Kidney epithelial cell (primary cell): Measurements from ENCODE around the gene PACSIN2. TPM values are rescaled to one million over a fixed set of nuclear protein-coding genes. Genes with fewer than 3 reads are reported as not detected.

Source experiments
- DNase-seq: peaks from one replicate; pipeline ENCODE4 v3.0.0-alpha.2; 2010; ENCODE audit warnings: low read depth
- H3K27me3 ChIP-seq: 2 replicates; pipeline ENCODE4 v1.6.0; 2011; ENCODE audit warnings: low read length; ENCODE audit not compliant: control insufficient read depth, insufficient read depth
- H3K36me3 ChIP-seq: 2 replicates; pipeline ENCODE4 v1.5.1; 2011; ENCODE audit warnings: low read length; ENCODE audit not compliant: control insufficient read depth, insufficient read depth
- H3K4me3 ChIP-seq: 2 replicates; pipeline ENCODE4 v1.5.1; 2011; ENCODE audit warnings: low read depth, mild to moderate bottlenecking, control low read depth, low read length
- CTCF ChIP-seq: IDR thresholded peaks from 2 replicates; pipeline ENCODE4 v1.5.1; 2011; ENCODE audit warnings: mild to moderate bottlenecking, moderate library complexity, low read length, control low read depth, inconsistent platforms; ENCODE audit not compliant: insufficient read depth, poor library complexity, severe bottlenecking
- total RNA-seq: library from RNA; depleted of rRNA; stranded (reverse); fragments of >200 nt; gene quantifications from 2 replicates; pipeline ENCODE4 v1.2.3, GENCODE V29; 2015

The PACSIN2 gene
- total RNA-seq, 1 donor from 2014 or later: 62.9 TPM

- H3K36me3 ChIP-seq: no peaks in the 10 kb centered on the region
- no peak for DNase-seq
- no peak for TF ChIP-seq CTCF
- no peaks in the 10 kb centered on the region for H3K27me3 ChIP-seq
- H3K4me3 ChIP-seq: no peak overlapping the region
Observed at GRCh38 chr22:42992092-42992491, 22.9 kb downstream of the PACSIN2 start.

DNA sequence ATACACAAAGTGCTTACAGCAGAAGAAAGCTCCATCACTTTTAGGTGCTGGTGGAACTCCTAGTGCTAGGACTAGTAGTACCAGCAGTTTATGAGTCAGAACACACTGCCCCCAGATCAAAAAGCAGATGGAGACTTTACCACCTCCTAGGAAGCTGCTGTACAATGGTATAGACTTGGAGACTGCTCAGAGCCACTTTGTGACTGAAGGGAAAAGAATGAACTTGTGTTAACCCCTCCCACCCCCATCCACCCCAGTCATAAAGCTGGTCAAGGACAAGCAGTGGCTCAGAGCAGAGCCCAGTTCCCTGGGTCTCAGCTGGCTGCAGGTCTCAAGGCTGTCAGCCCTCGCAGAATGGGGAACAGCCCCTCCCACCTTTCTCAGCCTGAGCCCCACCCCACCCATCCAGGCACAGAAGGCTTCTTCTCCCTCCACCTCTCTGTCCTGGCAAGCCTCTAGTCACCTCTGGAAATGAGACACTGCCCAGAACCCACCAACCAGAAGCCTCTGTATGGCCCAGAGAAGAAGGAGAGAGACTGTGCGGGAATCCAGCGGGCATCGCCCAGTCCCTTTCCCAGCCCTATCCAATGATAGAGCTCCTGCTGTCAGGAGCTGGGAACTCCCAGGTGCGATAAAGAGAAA, 23.8 kb downstream of the PACSIN2 start:
- Histone ChIP-seq H3K36me3 (no peaks in the 10 kb centered on the region), H3K4me3 (no peak overlapping the region), H3K27me3 (no peaks in the 10 kb centered on the region)
- no peak for TF ChIP-seq CTCF
- DNase-seq: peak; percentile 77

DNA sequence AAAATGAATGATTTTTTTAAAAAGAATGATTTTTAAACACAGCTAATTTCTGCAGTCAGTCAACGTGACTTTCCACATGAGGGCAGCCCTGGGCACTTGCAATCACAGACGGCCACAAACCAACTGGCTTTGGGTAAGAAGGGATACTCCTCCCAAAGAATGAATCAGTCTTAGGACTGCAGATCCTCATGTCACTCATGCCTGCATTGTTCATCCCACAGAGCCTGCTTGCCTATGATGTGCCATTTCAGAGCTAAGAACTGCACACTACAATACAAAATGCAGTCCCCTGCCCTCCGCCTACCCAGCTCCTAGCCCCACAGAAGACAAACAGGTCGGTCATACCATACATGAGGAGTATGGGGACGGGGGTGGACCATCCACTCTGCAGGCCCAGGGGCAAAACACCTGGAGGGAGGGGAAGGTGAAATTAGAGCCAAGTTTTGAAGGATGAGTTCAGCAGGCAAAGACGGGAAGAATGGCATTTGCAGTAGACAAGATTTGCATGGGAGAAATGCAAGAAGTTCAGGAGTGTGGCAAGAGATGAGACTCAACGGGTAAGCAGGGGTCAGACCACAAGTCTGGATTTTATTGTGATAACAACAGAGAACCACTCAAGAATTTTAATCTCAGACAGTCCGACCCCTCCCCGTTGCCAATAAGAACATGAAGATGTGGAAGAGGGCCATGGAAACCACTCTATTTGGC, 24.7 kb downstream of the PACSIN2 start:
- no peak overlapping the region for H3K4me3 ChIP-seq
- H3K36me3 ChIP-seq: no peaks in the 10 kb centered on the region
- TF ChIP-seq CTCF: peak; percentile 60
- DNase-seq: peak; percentile 86
- H3K27me3 ChIP-seq: no peaks in the 10 kb centered on the region

DNA sequence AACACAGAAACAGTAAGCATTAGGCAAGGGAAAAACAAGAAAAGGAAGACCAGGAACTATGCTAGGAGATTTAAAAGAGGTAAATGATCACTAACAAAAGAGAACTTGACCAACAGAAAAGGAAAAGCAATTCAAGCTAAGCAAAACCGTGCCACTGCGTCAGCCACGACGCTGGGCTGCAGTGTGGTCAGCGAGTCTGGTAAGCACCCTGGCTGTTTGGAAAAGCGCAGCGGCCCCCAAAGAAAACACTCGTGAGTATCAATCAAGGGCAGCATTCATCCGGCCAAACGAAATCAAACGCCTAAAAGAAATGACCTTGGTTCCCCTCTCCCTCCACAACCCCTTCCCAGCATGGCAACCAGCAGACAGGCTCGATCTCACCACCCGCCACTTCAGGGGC, 28.8 kb downstream of the PACSIN2 start:
- Histone ChIP-seq H3K27me3 (no peaks in the 10 kb centered on the region), H3K36me3 (no peaks in the 10 kb centered on the region), H3K4me3 (no peak overlapping the region)
- DNase-seq: no peak
- no peak for TF ChIP-seq CTCF

- H3K4me3 ChIP-seq: no peak overlapping the region
- TF ChIP-seq CTCF: no peak
- no peaks in the 10 kb centered on the region for H3K36me3 ChIP-seq
- no peak for DNase-seq
- H3K27me3 ChIP-seq: no peaks in the 10 kb centered on the region
Observed at GRCh38 chr22:42985531-42985905, 29.4 kb downstream of the PACSIN2 start.
